B cell (primary cell): ENCODE results near the gene CDKN3. TPM values are rescaled to one million over a fixed set of nuclear protein-coding genes. Genes with fewer than 3 reads are reported as not detected.
"Not testable (repeated sequence)": the region's sequence is repeated elsewhere in the genome, so short reads cannot be mapped to it uniquely, and the experiment has no call there.

Source experiments
- ATAC-seq: fragments of 200-7000 bp; cut with Tn5 transposase; one replicate; pipeline ENCODE4 v1.10.0; 2021; ENCODE audit warnings: low read depth, mild to moderate bottlenecking, moderate number of reproducible peaks, moderate library complexity
- CTCF ChIA-PET: fragments of 350-600 bp; sonication (Branson Sonifier 250); formaldehyde crosslinking; loops from one replicate; lab custom pipeline; 2021; ENCODE audit warnings: antibody characterized with exemption, inconsistent platforms; lab: Charles Lee
- POLR2A ChIA-PET: fragments of 350-600 bp; sonication (Branson Sonifier 250); formaldehyde crosslinking; loops from one replicate; lab custom pipeline; 2021; ENCODE audit warnings: antibody characterized with exemption; lab: Charles Lee
- DNase-seq: peaks from one replicate; pipeline ENCODE4 v3.0.0; 2013
- H2AFZ ChIP-seq: 2 replicates; pipeline ENCODE4 v1.6.1; 2012; ENCODE audit warnings: mild to moderate bottlenecking, low read depth, low read length; ENCODE audit not compliant: insufficient read depth, poor library complexity, severe bottlenecking
- H3K27ac ChIP-seq, 2 donors: 1 replicate in 1 of 2; 2 replicates in 1 of 2; pipeline ENCODE4 v1.5.1; 2012 to 2013; ENCODE audit warnings: low read length in 2 of 2, mild to moderate bottlenecking in 2 of 2, moderate library complexity in 1 of 2
- H3K27me3 ChIP-seq, 4 experiments: fragments of 200-600 bp in 1 of 4; sonication (generic) in 1 of 4; replicated peaks in 1 of 4; 1 replicate in 2 of 4; 2 replicates in 2 of 4; pipeline versions ENCODE4 v1.6.1 to v1.7.0; 2013 to 2016; ENCODE audit warnings: low read length in 3 of 4, mild to moderate bottlenecking in 2 of 4, mixed read lengths in 1 of 4, moderate library complexity in 1 of 4; ENCODE audit not compliant: insufficient read depth in 4 of 4, control insufficient read depth in 3 of 4; ENCODE audit errors: control extremely low read depth in 1 of 4
- H3K36me3 ChIP-seq, 2 experiments: replicated peaks in 1 of 2; 1 replicate in 1 of 2; 2 replicates in 1 of 2; pipeline versions ENCODE4 v1.6.1 to v1.7.1; 2013; ENCODE audit warnings: low read length in 1 of 2; ENCODE audit not compliant: insufficient read depth in 2 of 2, control insufficient read depth in 1 of 2; ENCODE audit errors: control extremely low read depth in 1 of 2, extremely low read depth in 1 of 2
- H3K4me1 ChIP-seq, 2 donors: fragments of 200-600 bp in 1 of 2; sonication (generic) in 1 of 2; 1 replicate in 1 of 2; 2 replicates in 1 of 2; pipeline versions ENCODE4 v1.5.1 to v1.6.1; 2013 to 2017; ENCODE audit warnings: low read length in 2 of 2; ENCODE audit not compliant: control insufficient read depth in 2 of 2, insufficient read depth in 2 of 2
- H3K4me2 ChIP-seq: replicated peaks from 2 replicates; pipeline ENCODE3; 2012; ENCODE audit warnings: mild to moderate bottlenecking, low read depth, low read length; ENCODE audit not compliant: poor library complexity, severe bottlenecking
- H3K4me3 ChIP-seq, 5 experiments: fragments of 200-600 bp in 1 of 5; sonication (generic) in 1 of 5; 1 replicate in 3 of 5; 2 replicates in 2 of 5; pipeline versions ENCODE4 v1.5.1 to v1.7.0; 2011 to 2016; ENCODE audit warnings: low read length in 4 of 5, mild to moderate bottlenecking in 4 of 5, low read depth in 2 of 5, control low read depth in 1 of 5, moderate library complexity in 1 of 5; ENCODE audit not compliant: insufficient read depth in 1 of 5; ENCODE audit errors: control extremely low read depth in 1 of 5, extremely low read depth in 1 of 5
- H3K79me2 ChIP-seq: fragments of 200-600 bp; sonication (generic); one replicate; pipeline ENCODE4 v1.6.0; 2016; ENCODE audit warnings: low read length; ENCODE audit not compliant: control insufficient read depth, insufficient read depth
- H3K9ac ChIP-seq: fragments of 200-600 bp; sonication (generic); 2 replicates; pipeline ENCODE4 v1.6.1; 2017; ENCODE audit warnings: mild to moderate bottlenecking, low read length, moderate library complexity
- H3K9me3 ChIP-seq, 3 donors: one replicate each; pipeline versions ENCODE4 v1.6.1 to v1.7.1; 2013; ENCODE audit warnings: low read length in 2 of 3; ENCODE audit not compliant: control insufficient read depth in 2 of 3, insufficient read depth in 1 of 3; ENCODE audit errors: control extremely low read depth in 1 of 3
- H4K20me1 ChIP-seq: 2 replicates; pipeline ENCODE4 v1.6.0; 2012; ENCODE audit warnings: mild to moderate bottlenecking, low read length; ENCODE audit not compliant: insufficient read depth, control insufficient read depth, poor library complexity, severe bottlenecking
- H3K27ac Mint-ChIP-seq: one replicate; pipeline ENCODE4 v1.8.0; 2021; ENCODE audit warnings: mixed read lengths
- H3K27me3 Mint-ChIP-seq: one replicate; pipeline ENCODE4 v1.8.0; 2021; ENCODE audit warnings: mixed read lengths
- H3K4me1 Mint-ChIP-seq: one replicate; pipeline ENCODE4 v1.8.0; 2021; ENCODE audit warnings: mixed read lengths
- H3K4me3 Mint-ChIP-seq: one replicate; pipeline ENCODE4 v1.8.0; 2021; ENCODE audit warnings: mixed read lengths
- H3K9me3 Mint-ChIP-seq: one replicate; pipeline ENCODE4 v1.8.0; 2022; ENCODE audit warnings: mixed read lengths; ENCODE audit not compliant: insufficient read depth
- CTCF ChIP-seq: fragments of 200-600 bp; IDR thresholded peaks from one replicate; pipeline ENCODE4 v1.8.0; 2022; ENCODE audit warnings: antibody characterized with exemption, mild to moderate bottlenecking
- EZH2 ChIP-seq: IDR thresholded peaks from 2 replicates; pipeline ENCODE4 v1.6.1; 2012; ENCODE audit warnings: borderline replicate concordance, low read depth, mild to moderate bottlenecking, moderate library complexity, low read length; ENCODE audit not compliant: insufficient read depth, poor library complexity, severe bottlenecking
- WGBS: methylation state at CpG from one replicate; pipeline ENCODE4 v1.1.5; 2013; ENCODE audit warnings: missing lambda C conversion rate; ENCODE audit not compliant: insufficient coverage; 5-methylcytosine and 5-hydroxymethylcytosine counted together
- intact Hi-C: fragments of 100-400 bp; cut with micrococcal nuclease; formaldehyde crosslinking; loops from one replicate; pipeline ENCODE4 v1.10.0; 2022
- polyA plus RNA-seq: library from polyadenylated mRNA; depleted of rRNA; stranded (reverse); fragments of >200 nt; gene quantifications from 2 replicates; pipeline ENCODE4 v1.2.3, GENCODE V29; 2012
- total RNA-seq, 2 donors: library from RNA; stranded (reverse); fragments of 120-200 nt in 1 of 2; gene quantifications; 1 replicate in 1 of 2; 2 replicates in 1 of 2; pipeline versions ENCODE4 v1.2.3 to v1.2.4, GENCODE V29; 2013 to 2022

CDKN3 gene
- total and polyA plus RNA-seq, 2 donors (not counting 1 experiment from before 2014, with no cell fraction given) = 0.42 to 1.0 TPM

GRCh38 chr14:54387328-54387727 lies 9.5 kb upstream of the CDKN3 start:
- Mint-ChIP-seq H3K4me1 (no peaks in the 10 kb centered on the region), H3K27ac (no peak overlapping the region), H3K4me3 (no peak overlapping the region), H3K27me3 (peaks cover 19% of the 10 kb centered on the region), H3K9me3 (no peaks in the 10 kb centered on the region)
- Histone ChIP-seq H3K9me3 (no peaks in the 10 kb centered on the region), H3K4me1 (no peaks in the 10 kb centered on the region), H3K36me3 (no peaks in the 10 kb centered on the region), H4K20me1 (no peaks in the 10 kb centered on the region), H3K4me2 (no peak overlapping the region), H3K79me2 (no peaks in the 10 kb centered on the region), H3K27ac (no peak overlapping the region), H3K9ac (no peak overlapping the region), H3K4me3 (no peak overlapping the region), H2AFZ (no peak overlapping the region), H3K27me3 (peaks cover 0 to 3% (median 0%) of the 10 kb centered on the region in 4 experiments)
- ATAC-seq = no peak
- CTCF ChIA-PET = no interaction called here
- intact Hi-C loops = no loop called here
- TF ChIP-seq EZH2 (no peak), CTCF (no peak)
- POLR2A ChIA-PET = no interaction called here
- 80% methylated on average over 3 of the region's 5 CpGs for WGBS
- no peak for DNase-seq

- POLR2A ChIA-PET = no interaction called here
- no peak for DNase-seq
- Histone ChIP-seq H3K4me2 (no peak overlapping the region), H2AFZ (no peak overlapping the region), H3K27me3 (peaks cover 0 to 3% (median 0%) of the 10 kb centered on the region in 4 experiments), H3K4me3 (no peak overlapping the region), H3K79me2 (no peaks in the 10 kb centered on the region), H3K4me1 (peaks cover 0 to 7% of the 10 kb centered on the region in 2 donors), H3K36me3 (no peaks in the 10 kb centered on the region), H3K9ac (no peak overlapping the region), H3K9me3 (no peaks in the 10 kb centered on the region), H3K27ac (no peak overlapping the region), H4K20me1 (no peaks in the 10 kb centered on the region)
- no peak for ATAC-seq
- H3K27ac Mint-ChIP-seq = no peak overlapping the region
- H3K9me3 Mint-ChIP-seq = no peaks in the 10 kb centered on the region
- CTCF ChIA-PET = interaction anchor here (0.6 kb wide), 1 partner anchor 509 kb away, joined by 3 read pairs; no protein-coding TSS in a partner anchor
- H3K4me1 Mint-ChIP-seq = peaks cover 4% of the 10 kb centered on the region
- H3K4me3 Mint-ChIP-seq = no peak overlapping the region
- H3K27me3 Mint-ChIP-seq = peaks cover 18% of the 10 kb centered on the region
- intact Hi-C loops = loop anchor here (10.0 kb wide), 2 partner anchors 383 to 1687 kb away; partner anchors contain the start of gene PSMC6
- TF ChIP-seq EZH2 = no peak
- WGBS = 91% methylated on average over 12 of the region's 14 CpGs
These were observed 4.5 kb upstream of the CDKN3 start for GRCh38 chr14:54392131-54392859.

GRCh38 chr14:54392986-54393884 lies 3.6 kb upstream of the CDKN3 start:
- H2AFZ ChIP-seq, H3K9me3 ChIP-seq, H3K27me3 ChIP-seq, POLR2A ChIA-PET, H3K79me2 ChIP-seq, ATAC-seq, DNase-seq, H3K4me3 Mint-ChIP-seq, H3K9me3 Mint-ChIP-seq, H3K4me2 ChIP-seq, CTCF ChIA-PET, H4K20me1 ChIP-seq, H3K27ac Mint-ChIP-seq, H3K27ac ChIP-seq, H3K4me3 ChIP-seq, H3K36me3 ChIP-seq, H3K9ac ChIP-seq, H3K27me3 Mint-ChIP-seq: not testable (repeated sequence)
- peaks cover 13% of the 10 kb centered on the region for H3K4me1 Mint-ChIP-seq
- peaks cover 0 to 13% of the 10 kb centered on the region in 2 donors for H3K4me1 ChIP-seq
- WGBS = 91% methylated on average over 67 of the region's 68 CpGs
- intact Hi-C loops = loop anchor here (10.0 kb wide), 2 partner anchors 382 to 1688 kb away; partner anchors contain the start of gene PSMC6
